ENCODE results near the gene GMPPB. TPM values are rescaled to one million over a fixed set of nuclear protein-coding genes. Genes with fewer than 3 reads are reported as not detected.

GMPPB gene
- total and polyA plus RNA-seq, 9 of the 15 experiments (the other 6 are each of a cell fraction or from before 2014, with no cell fraction given) = 0.53 to 17.4 (median 8.1) TPM

DNA sequence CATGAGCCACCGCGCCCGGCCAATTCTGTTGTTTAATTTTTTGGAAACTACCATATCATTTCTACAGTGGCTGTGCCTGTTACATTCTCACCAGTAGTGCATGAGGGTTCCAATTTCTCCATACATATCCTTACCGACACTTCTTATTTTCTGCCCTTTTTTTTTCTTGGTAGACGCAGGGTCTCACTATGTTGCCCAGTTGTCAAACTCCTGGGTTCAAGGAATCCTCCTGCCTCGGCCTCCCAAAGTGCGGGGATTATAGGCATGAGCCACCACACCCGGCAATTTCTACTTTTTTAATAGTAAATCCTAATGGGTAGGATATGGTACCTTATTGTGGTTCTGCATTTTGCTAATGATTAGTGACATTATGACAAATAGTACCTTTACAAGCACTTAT lies 13.9 kb downstream of the GMPPB start:
- no peaks in the 10 kb centered on the region for H3K9me1 ChIP-seq (ENCODE audit: control insufficient read depth, insufficient read depth, low read length)
- H4K20me1 ChIP-seq (replicated peaks; ENCODE audit: control insufficient read depth, insufficient read depth, low read length) = no peaks in the 10 kb centered on the region
- CTCF ChIA-PET (ENCODE audit: low intra/inter-chr PET ratio) = no interaction called here
- no peaks in the 10 kb centered on the region for H3K9me3 ChIP-seq (replicated peaks; ENCODE audit: control insufficient read depth, insufficient read depth, low read depth, low read length)
- in situ Hi-C loops (cut with MboI) = no loop called here
- no peaks in the 10 kb centered on the region for H3K27me3 ChIP-seq (ENCODE audit: control insufficient read depth in 2 of 2, insufficient read depth in 2 of 2, low read length in 2 of 2)
- POLR2A ChIA-PET = no interaction called here
- peaks cover 26% of the 10 kb centered on the region; the same call in 2 of the 3 replicates for H3K36me3 ChIP-seq (ENCODE audit: control insufficient read depth, insufficient read depth, low read length)
- DNase-seq (ENCODE audit: extremely low read depth in 1 of 4, low spot score in 3 of 4) (no peak), ATAC-seq (no peak), FAIRE-seq (no peak)
- intact Hi-C loops (cut with micrococcal nuclease) = no loop called here
- H3K9ac ChIP-seq (ENCODE audit: insufficient read depth in 1 of 2, low read depth in 2 of 2, low read length in 2 of 2) = no peak overlapping the region
- H3K4me2 ChIP-seq (ENCODE audit: insufficient read depth, low read length) = no peak overlapping the region
- no peaks in the 10 kb centered on the region for H3K79me2 ChIP-seq (ENCODE audit: control insufficient read depth, insufficient read depth, low read length)
- BruUV-seq (replicated peaks) = no TSS peak
- H3K4me3 ChIP-seq = no peak overlapping the region
- peak; percentile 57 for TF ChIP-seq ZNF121 (CRISPR knock-in tag; conservative IDR thresholded peaks at IDR 0.05)
- TF ChIP-seq BDP1 (IDR thresholded peaks at IDR 0.05; ENCODE audit: insufficient read depth, insufficient read length) = no peak
- WGBS (ENCODE audit: insufficient coverage, low coverage, missing lambda C conversion rate) = 98% methylated on average over 5 of the region's 8 CpGs
- no peak overlapping the region for H2AFZ ChIP-seq (ENCODE audit: low read depth, low read length)
- H3K4me1 ChIP-seq (replicated peaks in 1 of 2; ENCODE audit: control insufficient read depth in 2 of 2, insufficient read depth in 2 of 2, low read length in 2 of 2) = no peaks in the 10 kb centered on the region; a peak in 1 of 5 replicates
- no peak overlapping the region for H3K27ac ChIP-seq (ENCODE audit: extremely low read depth, low read depth, low read length)

- intact Hi-C loops (cut with micrococcal nuclease) (no loop called here), in situ Hi-C loops (cut with MboI) (no loop called here)
- Histone ChIP-seq H3K36me3 (ENCODE audit: control insufficient read depth, insufficient read depth, low read length) (peaks cover 49% of the 10 kb centered on the region; the same call in 2 of the 3 replicates), H4K20me1 (replicated peaks; ENCODE audit: control insufficient read depth, insufficient read depth, low read length) (no peaks in the 10 kb centered on the region), H3K9me3 (replicated peaks; ENCODE audit: control insufficient read depth, insufficient read depth, low read depth, low read length) (no peaks in the 10 kb centered on the region), H3K79me2 (ENCODE audit: control insufficient read depth, insufficient read depth, low read length) (no peaks in the 10 kb centered on the region), H2AFZ (ENCODE audit: low read depth, low read length) (no peak overlapping the region), H3K4me2 (ENCODE audit: insufficient read depth, low read length) (no peak overlapping the region), H3K27me3 (ENCODE audit: control insufficient read depth in 2 of 2, insufficient read depth in 2 of 2, low read length in 2 of 2) (no peaks in the 10 kb centered on the region), H3K4me3 (no peak overlapping the region), H3K4me1 (replicated peaks in 1 of 2; ENCODE audit: control insufficient read depth in 2 of 2, insufficient read depth in 2 of 2, low read length in 2 of 2) (peaks cover 0 to 6% of the 10 kb centered on the region in 2 experiments; a peak in 2 of 5 replicates), H3K27ac (ENCODE audit: extremely low read depth, low read depth, low read length) (no peak overlapping the region), H3K9ac (ENCODE audit: insufficient read depth in 1 of 2, low read depth in 2 of 2, low read length in 2 of 2) (no peak overlapping the region), H3K9me1 (ENCODE audit: control insufficient read depth, insufficient read depth, low read length) (no peaks in the 10 kb centered on the region)
- ATAC-seq (no peak), DNase-seq (ENCODE audit: extremely low read depth in 1 of 4, low spot score in 3 of 4) (no peak), FAIRE-seq (no peak)
- no TSS peak for BruUV-seq (replicated peaks)
- ChIA-PET POLR2A (interaction anchor here (0.6 kb wide), 1 partner anchor 10 kb away, joined by 3 read pairs; no protein-coding TSS in a partner anchor), CTCF (ENCODE audit: low intra/inter-chr PET ratio) (no interaction called here)
- 72% methylated on average over 3 of the region's 4 CpGs for WGBS (ENCODE audit: insufficient coverage, low coverage, missing lambda C conversion rate)
- TF ChIP-seq IRF1 (CRISPR knock-in tag; IDR thresholded peaks at IDR 0.05; ENCODE audit: borderline replicate concordance) = no peak
- no peak for TF ChIP-seq ZNF174 (CRISPR knock-in tag; IDR thresholded peaks at IDR 0.05)
- no peak for TF ChIP-seq CSDE1 (IDR thresholded peaks at IDR 0.05)
- TF ChIP-seq MTA3 (IDR thresholded peaks at IDR 0.05; ENCODE audit: borderline replicate concordance) = no peak
- TF ChIP-seq RBM17 (IDR thresholded peaks at IDR 0.05; ENCODE audit: borderline replicate concordance, low read depth, low read length) = no peak
- no peak for TF ChIP-seq NUFIP1 (IDR thresholded peaks at IDR 0.05; ENCODE audit: partially characterized antibody)
- TF ChIP-seq ZNF23 (CRISPR knock-in tag; IDR thresholded peaks at IDR 0.05) = no peak
- TF ChIP-seq ZFPM2 (CRISPR knock-in tag; IDR thresholded peaks at IDR 0.05) = no peak
- TF ChIP-seq ELF2 (CRISPR knock-in tag; IDR thresholded peaks at IDR 0.05) = no peak
- no peak for TF ChIP-seq PHF21A (IDR thresholded peaks at IDR 0.05; ENCODE audit: borderline replicate concordance, low read depth)
- no peak for TF ChIP-seq HNRNPK (IDR thresholded peaks at IDR 0.05; ENCODE audit: low read depth, low read length, poor library complexity, severe bottlenecking)
- TF ChIP-seq ZNF134 (CRISPR knock-in tag; conservative IDR thresholded peaks at IDR 0.05) = no peak
- no peak for TF ChIP-seq ZHX1 (conservative IDR thresholded peaks at IDR 0.05; ENCODE audit: low read length)
- no peak for TF ChIP-seq DIDO1 (tag; IDR thresholded peaks at IDR 0.05; ENCODE audit: low read depth)
Observed at GRCh38 chr3:49707113-49707480, 16.7 kb downstream of the GMPPB start.

Data from K562 (cell line).